ENCODE results near the gene OSBP2.

OSBP2 gene

GRCh38 chr22:30940685-30941362, 246.2 kb downstream of the OSBP2 start:
- TF ChIP-seq CTCF (IDR thresholded peaks at IDR 0.05; ENCODE audit: control insufficient read depth, extremely low read depth, insufficient read depth) = no peak
- no peak overlapping the region for H3K4me3 ChIP-seq (ENCODE audit: low read depth, low read length)
- no peak for DNase-seq (ENCODE audit: low read depth)

GRCh38 chr22:30941363-30941740, 246.7 kb downstream of the OSBP2 start:
- H3K4me3 ChIP-seq (ENCODE audit: low read depth, low read length) = no peak overlapping the region
- DNase-seq (ENCODE audit: low read depth) = no peak
- no peak for TF ChIP-seq CTCF (IDR thresholded peaks at IDR 0.05; ENCODE audit: control insufficient read depth, extremely low read depth, insufficient read depth)

- DNase-seq (ENCODE audit: low read depth) = no peak
- H3K4me3 ChIP-seq (ENCODE audit: low read depth, low read length) = no peak overlapping the region
- TF ChIP-seq CTCF (IDR thresholded peaks at IDR 0.05; ENCODE audit: control insufficient read depth, extremely low read depth, insufficient read depth) = no peak
These were observed 248.7 kb downstream of the OSBP2 start for GRCh38 chr22:30943368-30943767.

- no peak overlapping the region for H3K4me3 ChIP-seq (ENCODE audit: low read depth, low read length)
- DNase-seq (ENCODE audit: low read depth) = no peak
- no peak for TF ChIP-seq CTCF (IDR thresholded peaks at IDR 0.05; ENCODE audit: control insufficient read depth, extremely low read depth, insufficient read depth)
These were observed 250.3 kb downstream of the OSBP2 start for GRCh38 chr22:30944986-30945385.

- no peak for DNase-seq (ENCODE audit: low read depth)
- no peak for TF ChIP-seq CTCF (IDR thresholded peaks at IDR 0.05; ENCODE audit: control insufficient read depth, extremely low read depth, insufficient read depth)
These were observed 251.0 kb downstream of the OSBP2 start for GRCh38 chr22:30945653-30946052.

DNA sequence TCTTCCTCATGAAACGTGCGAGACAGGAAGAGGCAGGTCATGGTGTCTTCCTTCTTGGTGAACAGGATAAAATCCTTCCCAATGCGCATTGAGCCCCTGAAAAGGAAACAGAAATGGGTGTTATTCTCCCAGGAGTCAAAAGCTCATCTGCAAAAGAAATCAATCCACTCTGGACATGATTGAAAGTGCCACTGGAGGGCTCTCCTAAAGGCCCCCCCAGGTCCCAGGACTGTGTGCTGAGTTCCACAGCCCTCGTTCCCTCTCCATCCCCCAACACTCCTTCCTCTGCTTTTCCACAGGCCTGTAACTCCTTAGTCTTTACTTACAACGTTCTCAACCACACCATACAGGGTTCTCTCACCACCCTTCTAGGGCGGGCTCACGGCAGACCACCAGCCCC, 251.7 kb downstream of the OSBP2 start:
- H3K4me3 ChIP-seq (ENCODE audit: low read depth, low read length) = no peak overlapping the region
- TF ChIP-seq CTCF (IDR thresholded peaks at IDR 0.05; ENCODE audit: control insufficient read depth, extremely low read depth, insufficient read depth) = no peak
- DNase-seq (ENCODE audit: low read depth) = no peak

More at GRCh38 chr22:30945653-30946052, 251.0 kb downstream of the OSBP2 start:
- H3K4me3 ChIP-seq (ENCODE audit: low read depth, low read length) = no peak overlapping the region
